22Rv1 (cell line): Measurements from ENCODE around the gene HOXA2.

Experiments used
- H3K27ac ChIP-seq: fragments of 450-650 bp; 2 replicates; pipeline ENCODE4 v1.5.1; 2017
- ZFX ChIP-seq: fragments of 450-650 bp; IDR thresholded peaks from 2 replicates; pipeline ENCODE4 v1.6.1; 2017; ENCODE audit warnings: antibody characterized with exemption, borderline replicate concordance
- TF ChIP-seq, protein P1 (sequence below): fragments of 450-650 bp; IDR thresholded peaks from 2 replicates; pipeline ENCODE4 v1.5.1; 2017; ENCODE audit warnings: mild to moderate bottlenecking

The HOXA2 gene

GRCh38 chr7:27124902-27125689 lies 22.6 kb upstream of the HOXA2 start:
- H3K27ac ChIP-seq, result no peak overlapping the region
- no peak for TF ChIP-seq ZFX
- TF ChIP-seq, protein P1, sequence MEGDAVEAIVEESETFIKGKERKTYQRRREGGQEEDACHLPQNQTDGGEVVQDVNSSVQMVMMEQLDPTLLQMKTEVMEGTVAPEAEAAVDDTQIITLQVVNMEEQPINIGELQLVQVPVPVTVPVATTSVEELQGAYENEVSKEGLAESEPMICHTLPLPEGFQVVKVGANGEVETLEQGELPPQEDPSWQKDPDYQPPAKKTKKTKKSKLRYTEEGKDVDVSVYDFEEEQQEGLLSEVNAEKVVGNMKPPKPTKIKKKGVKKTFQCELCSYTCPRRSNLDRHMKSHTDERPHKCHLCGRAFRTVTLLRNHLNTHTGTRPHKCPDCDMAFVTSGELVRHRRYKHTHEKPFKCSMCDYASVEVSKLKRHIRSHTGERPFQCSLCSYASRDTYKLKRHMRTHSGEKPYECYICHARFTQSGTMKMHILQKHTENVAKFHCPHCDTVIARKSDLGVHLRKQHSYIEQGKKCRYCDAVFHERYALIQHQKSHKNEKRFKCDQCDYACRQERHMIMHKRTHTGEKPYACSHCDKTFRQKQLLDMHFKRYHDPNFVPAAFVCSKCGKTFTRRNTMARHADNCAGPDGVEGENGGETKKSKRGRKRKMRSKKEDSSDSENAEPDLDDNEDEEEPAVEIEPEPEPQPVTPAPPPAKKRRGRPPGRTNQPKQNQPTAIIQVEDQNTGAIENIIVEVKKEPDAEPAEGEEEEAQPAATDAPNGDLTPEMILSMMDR, result no peak

GRCh38 chr7:27124096-27124901 lies 21.8 kb upstream of the HOXA2 start:
- no peak overlapping the region for H3K27ac ChIP-seq
- no peak for TF ChIP-seq ZFX
- TF ChIP-seq, protein P1, result no peak

DNA sequence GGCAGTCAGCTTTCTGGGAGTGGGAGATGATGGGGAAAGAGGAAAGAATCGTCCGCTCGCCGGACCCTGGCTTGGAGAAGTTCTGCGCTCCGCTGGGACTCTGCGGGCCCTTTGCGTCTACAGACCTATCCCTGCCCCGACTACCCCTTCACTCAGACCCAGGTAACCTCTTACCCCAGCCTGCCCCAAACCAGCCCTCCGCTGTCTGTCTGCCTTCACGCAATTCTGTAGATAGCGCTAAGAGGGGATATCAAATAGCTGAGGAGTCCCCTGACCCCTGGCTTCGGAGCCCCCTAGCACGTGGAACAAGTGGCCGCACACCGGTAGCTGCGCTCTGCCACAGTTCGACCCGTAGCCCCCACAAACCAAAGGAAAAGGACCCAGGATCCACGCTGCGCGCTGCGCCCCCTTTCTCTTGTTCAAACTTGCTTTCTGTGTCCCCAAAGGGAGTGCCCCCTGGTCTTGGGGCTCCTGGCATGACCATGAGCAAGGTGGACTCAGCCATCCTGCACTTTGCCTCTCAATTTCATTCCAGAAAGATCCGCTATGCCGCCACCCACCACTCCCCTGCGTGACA lies 21.1 kb upstream of the HOXA2 start:
- H3K27ac ChIP-seq, result no peak overlapping the region
- no peak for TF ChIP-seq ZFX
- TF ChIP-seq, protein P1, result no peak

DNA sequence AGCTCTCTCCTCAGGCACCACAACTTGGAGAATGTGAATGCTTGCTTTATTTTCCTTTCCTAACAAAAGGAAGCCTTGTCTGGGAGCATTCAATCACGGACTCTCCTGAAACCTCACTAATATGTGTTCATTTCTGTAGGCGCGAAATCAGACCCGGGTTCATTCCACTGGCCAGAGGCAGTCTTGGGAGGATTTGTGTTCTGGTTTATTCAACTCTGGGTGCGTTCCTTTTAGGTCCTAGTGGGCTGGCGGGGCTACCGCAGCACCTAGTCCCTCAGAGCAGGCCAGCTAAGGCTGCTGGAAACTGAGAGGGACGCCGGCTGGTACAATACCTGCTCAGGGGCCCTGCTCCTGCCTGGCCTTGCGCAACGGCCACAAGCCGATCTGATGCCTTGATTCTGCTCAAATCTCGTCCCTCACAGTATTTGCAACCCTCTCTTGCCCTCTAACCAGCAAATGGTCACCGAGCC lies 20.6 kb upstream of the HOXA2 start:
- no peak for TF ChIP-seq ZFX
- TF ChIP-seq, protein P1, result no peak
- peak overlapping the region; percentile 71 for H3K27ac ChIP-seq

GRCh38 chr7:27122077-27122910 lies 19.8 kb upstream of the HOXA2 start:
- peak overlapping the region; percentile 71 for H3K27ac ChIP-seq
- no peak for TF ChIP-seq ZFX
- TF ChIP-seq, protein P1, result no peak

DNA sequence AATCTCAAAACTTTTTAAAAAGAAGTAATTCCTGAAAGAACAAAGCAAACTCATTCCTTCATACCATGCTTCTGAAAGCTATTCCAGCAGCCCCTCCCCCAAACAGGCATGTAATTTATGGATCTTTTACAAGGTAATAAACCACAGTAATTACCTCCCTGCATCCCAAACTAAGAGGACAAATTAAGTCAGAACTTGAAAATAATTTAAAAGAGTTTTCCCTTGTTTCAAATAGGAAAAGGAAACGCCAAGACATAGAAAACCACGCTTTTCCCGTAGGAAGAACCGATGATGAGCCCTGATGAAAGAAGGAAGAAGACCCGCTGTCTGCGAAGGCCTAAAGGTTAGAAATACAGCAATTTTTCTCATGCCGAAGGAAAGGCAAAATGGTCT lies 19.2 kb upstream of the HOXA2 start:
- TF ChIP-seq, protein P1, result no peak
- TF ChIP-seq ZFX, result no peak

More for the DNA sequence above, 19.2 kb upstream of the HOXA2 start:
- H3K27ac ChIP-seq, result peak overlapping the region; percentile 71
